ENCODE data around the gene NXPE1.

DNA sequence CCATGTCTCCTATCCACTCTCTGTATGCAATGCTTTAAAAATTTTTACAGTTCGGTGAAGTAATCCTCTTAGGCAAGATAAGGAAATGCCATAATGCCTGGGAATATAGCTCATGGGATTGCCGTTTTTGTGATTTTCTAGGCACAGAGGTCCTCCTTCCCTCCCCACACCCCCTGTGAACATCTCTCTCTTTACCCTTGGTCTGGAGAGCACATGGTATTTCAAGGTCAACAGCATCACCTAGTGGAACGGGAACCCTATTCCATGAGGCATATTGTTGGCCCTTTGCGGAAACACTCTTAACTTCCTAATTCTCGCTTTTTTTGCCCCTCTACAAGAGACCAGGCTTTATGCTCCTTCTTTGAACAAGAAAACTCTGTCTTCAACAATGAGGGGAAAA, 27.1 kb upstream of the NXPE1 start:
- TF ChIP-seq POLR2AphosphoS5 (IDR thresholded peaks at IDR 0.05; ENCODE audit: borderline replicate concordance, low read depth, low read length) (no peak), EZH2 (IDR thresholded peaks at IDR 0.05) (no peak), FOXP2 (optimal IDR thresholded peaks at IDR 0.05; ENCODE audit: control extremely low read depth, extremely low read length, insufficient read depth) (no peak)
